ENCODE measurements around the gene DGCR6.
"Not testable (repeated sequence)": the region's sequence is repeated elsewhere in the genome, so short reads cannot be mapped to it uniquely, and the experiment has no call there.

- TF ChIP-seq, protein P1, sequence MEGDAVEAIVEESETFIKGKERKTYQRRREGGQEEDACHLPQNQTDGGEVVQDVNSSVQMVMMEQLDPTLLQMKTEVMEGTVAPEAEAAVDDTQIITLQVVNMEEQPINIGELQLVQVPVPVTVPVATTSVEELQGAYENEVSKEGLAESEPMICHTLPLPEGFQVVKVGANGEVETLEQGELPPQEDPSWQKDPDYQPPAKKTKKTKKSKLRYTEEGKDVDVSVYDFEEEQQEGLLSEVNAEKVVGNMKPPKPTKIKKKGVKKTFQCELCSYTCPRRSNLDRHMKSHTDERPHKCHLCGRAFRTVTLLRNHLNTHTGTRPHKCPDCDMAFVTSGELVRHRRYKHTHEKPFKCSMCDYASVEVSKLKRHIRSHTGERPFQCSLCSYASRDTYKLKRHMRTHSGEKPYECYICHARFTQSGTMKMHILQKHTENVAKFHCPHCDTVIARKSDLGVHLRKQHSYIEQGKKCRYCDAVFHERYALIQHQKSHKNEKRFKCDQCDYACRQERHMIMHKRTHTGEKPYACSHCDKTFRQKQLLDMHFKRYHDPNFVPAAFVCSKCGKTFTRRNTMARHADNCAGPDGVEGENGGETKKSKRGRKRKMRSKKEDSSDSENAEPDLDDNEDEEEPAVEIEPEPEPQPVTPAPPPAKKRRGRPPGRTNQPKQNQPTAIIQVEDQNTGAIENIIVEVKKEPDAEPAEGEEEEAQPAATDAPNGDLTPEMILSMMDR (IDR thresholded peaks at IDR 0.05) = not testable (repeated sequence)
- not testable (repeated sequence) for TF ChIP-seq ZFX (IDR thresholded peaks at IDR 0.05; ENCODE audit: borderline replicate concordance)
These were observed 14.3 kb downstream of the DGCR6 start for GRCh38 chr22:18920257-18920902.
